HG03342 (cell line): Measurements from ENCODE around the gene PHLPP1.

Experiments
- ATAC-seq: cut with Tn5 transposase; IDR thresholded peaks from one replicate; pipeline ENCODE4 v1.9.1; 2021; ENCODE audit warnings: mild to moderate bottlenecking, moderate library complexity; ENCODE audit not compliant: unreplicated experiment

Gene PHLPP1

DNA sequence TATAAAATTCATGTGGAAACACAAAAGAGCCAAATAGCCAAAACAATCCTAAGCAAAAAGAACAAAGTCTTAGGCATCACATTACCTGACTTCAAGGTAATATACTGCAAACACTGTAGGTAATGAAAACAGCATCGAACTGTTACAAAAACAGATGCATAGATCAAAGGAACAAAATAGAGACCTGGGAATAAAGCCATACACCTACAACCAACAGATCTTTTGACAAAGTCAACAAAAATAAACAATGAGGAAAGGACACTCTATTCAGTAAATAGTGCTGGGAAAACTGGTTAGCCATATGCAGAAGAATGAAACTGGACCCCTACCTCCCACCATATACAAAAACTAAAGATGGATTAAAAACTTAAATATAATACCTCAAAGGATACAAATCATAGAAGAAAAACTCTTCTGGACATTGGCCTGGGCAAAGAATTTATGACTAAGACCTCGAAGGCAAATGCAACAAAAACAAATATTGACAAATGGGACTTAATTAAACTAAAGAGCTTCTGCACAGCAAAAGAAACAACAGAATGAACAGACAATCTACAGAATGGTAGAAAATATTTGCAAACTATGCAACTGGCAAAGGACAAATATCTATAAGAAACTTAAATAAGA, 218.0 kb downstream of the PHLPP1 start:
- no peak for ATAC-seq

- ATAC-seq: no peak
Measured at GRCh38 chr18:62935994-62936393, 220.7 kb downstream of the PHLPP1 start.

GRCh38 chr18:62937065-62937464, 221.7 kb downstream of the PHLPP1 start:
- ATAC-seq: no peak

DNA sequence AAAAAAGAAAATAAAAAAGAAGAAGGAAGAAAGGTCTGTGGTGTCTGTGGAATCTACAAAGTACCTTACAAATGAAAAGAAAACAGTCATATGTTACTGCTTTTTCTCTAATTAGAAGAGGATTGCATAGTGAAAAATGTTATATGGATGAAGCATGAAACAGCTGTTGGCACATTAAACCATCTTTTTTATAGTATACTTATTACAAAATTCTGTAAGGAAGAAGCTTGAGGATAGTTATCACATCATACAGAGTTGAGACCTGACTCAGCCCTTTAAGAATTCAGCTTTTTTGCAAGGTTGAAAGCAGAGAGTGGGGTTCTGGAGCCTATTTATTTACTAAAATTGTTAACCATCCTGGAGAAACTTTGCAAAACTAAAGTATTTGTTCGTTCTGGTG, 222.7 kb downstream of the PHLPP1 start:
- ATAC-seq: no peak

- ATAC-seq: peak; percentile 72
Measured at GRCh38 chr18:62938487-62938886, 223.1 kb downstream of the PHLPP1 start.

GRCh38 chr18:62939433-62939832, 224.1 kb downstream of the PHLPP1 start:
- ATAC-seq: no peak

DNA sequence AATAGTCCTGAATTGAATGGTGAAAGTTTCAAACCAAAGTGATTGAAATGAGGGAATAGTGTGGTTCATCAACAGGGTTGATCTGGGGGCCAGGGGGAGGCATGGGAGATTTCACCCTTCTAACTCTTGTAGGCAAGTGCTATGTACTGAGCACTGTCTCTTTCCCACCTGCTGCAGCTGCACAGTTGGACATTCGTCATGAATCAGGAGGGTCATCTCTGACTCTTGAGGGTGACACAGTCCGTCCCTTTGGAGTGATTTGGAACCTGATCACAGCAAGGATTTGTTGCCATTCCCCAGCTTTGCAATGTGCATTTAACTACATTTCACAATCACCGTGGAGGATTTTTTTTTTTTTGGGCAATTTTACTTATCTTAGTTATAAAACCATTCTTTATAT, 224.6 kb downstream of the PHLPP1 start:
- ATAC-seq: no peak

- no peak for ATAC-seq
Measured at GRCh38 chr18:62942578-62942977, 227.2 kb downstream of the PHLPP1 start.

- no peak for ATAC-seq
Measured at GRCh38 chr18:62944454-62944853, 229.1 kb downstream of the PHLPP1 start.

GRCh38 chr18:62948788-62949187, 233.4 kb downstream of the PHLPP1 start:
- no peak for ATAC-seq

DNA sequence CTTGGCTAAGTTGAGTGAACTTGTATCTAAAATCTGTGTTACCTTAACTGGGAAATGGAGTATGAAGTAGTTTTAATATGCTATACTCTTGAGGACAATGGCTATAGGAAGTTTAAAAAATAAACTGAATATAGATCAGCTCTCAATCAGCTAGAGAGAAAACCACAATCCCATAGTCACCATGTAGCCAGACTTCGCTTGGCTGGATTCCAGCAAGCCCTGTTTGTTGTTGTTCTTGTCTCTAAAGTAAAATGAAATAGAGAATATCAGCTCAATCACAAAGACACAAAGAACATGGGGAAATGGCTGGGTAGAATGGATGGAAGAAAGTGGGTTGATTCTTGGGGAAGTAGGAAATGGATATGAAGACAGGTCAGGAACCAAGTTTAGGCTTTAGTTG, 234.9 kb downstream of the PHLPP1 start:
- no peak for ATAC-seq

DNA sequence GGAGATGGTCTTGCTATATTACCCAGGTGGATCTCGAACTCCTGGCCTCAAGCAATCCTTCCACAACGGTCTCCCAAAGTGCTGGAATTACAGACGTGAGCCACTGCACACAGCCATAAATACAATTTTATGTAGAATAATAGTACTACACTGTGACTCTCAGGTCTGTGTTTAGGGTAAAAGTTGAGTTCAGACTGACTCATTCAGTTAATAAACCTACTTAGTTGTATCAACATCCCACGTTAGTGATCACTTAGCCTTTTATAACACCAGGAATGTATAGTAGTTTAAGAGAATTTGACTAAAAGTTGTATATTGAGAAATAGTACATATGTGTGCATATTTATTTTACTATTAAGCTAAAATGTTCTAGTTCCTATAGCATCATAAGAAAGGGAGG, 237.5 kb downstream of the PHLPP1 start:
- ATAC-seq: no peak

- no peak for ATAC-seq
Measured at GRCh38 chr18:62953663-62954062, 238.3 kb downstream of the PHLPP1 start.

DNA sequence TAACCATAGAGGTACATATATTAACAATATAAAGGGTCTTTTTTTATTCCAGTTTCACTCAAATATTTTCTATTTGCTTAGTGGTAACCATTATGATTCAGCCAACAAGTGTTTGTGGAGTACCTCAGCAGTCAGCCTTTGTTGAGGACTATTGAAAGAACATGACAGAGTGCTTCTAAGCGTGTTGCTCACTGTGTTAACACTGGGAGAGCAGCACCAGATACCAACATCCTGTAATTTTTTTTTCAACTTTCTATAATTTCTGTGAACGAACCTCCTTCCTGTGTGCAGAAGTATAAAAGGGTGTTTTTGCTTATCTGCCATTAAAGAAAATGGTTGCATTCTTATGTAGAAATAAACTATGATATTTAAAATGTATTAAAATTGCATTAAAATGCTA, 239.0 kb downstream of the PHLPP1 start:
- ATAC-seq: no peak

- peak; percentile 68 for ATAC-seq
Measured at GRCh38 chr18:62957885-62958472, 242.6 kb downstream of the PHLPP1 start.

DNA sequence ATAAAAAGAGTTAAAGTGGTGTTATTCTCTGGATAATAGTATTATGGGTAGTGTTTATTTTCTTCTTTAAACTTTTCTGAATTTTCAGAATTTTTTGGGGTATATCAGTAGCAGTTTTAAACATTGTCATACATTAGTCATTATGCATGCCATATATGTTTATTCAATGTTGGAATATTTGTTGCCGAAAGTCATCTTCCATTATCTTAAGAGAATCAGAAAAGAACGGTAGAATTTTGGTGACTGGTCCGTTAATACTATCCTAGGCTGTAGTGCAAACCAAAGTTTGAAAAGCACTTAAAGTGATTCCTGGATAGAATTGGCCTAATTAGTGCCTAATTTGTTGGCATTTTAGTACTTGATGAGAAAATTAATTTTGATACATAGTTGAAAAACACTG, 244.1 kb downstream of the PHLPP1 start:
- no peak for ATAC-seq

DNA sequence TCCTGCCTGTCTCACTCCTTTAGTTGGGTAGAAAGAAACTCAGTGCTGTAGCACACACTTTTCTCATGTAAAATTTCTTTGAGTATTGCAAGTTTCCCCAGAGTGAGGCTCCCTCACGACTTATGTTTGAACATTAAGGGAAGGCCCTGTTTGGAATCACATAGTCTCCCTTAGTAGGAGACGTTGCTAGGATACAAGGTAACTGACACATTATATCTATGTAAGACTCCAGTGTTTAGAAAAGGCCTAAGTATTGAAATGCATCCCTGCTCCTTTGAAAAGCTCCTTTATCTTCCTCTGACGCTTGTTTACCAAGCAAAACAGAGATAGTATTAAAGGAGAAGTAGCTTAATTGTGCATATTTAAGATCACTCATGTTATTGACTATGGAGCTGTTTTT, 248.2 kb downstream of the PHLPP1 start:
- no peak for ATAC-seq

GRCh38 chr18:62964432-62964831, 249.1 kb downstream of the PHLPP1 start:
- ATAC-seq: no peak

DNA sequence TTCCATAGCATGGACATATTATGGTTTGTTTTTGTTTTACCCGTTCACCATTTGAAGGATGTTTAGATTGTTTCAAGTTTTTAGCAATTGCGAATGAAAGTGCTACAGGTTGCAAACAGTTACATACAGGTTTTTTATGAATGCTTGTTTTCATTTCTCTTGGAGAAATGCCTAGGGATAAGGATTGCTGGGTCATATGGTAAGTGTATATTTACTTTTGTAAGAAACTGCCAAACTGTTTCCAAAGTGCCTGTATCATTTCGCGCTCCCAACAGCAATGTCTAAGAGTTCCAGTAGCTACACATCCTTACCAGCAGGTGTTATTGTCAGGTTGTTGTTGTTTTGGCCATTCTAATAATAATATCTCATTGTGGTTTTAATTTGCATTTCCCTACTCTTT, 251.7 kb downstream of the PHLPP1 start:
- ATAC-seq: no peak

- ATAC-seq: no peak
Measured at GRCh38 chr18:62973689-62974088, 258.3 kb downstream of the PHLPP1 start.

DNA sequence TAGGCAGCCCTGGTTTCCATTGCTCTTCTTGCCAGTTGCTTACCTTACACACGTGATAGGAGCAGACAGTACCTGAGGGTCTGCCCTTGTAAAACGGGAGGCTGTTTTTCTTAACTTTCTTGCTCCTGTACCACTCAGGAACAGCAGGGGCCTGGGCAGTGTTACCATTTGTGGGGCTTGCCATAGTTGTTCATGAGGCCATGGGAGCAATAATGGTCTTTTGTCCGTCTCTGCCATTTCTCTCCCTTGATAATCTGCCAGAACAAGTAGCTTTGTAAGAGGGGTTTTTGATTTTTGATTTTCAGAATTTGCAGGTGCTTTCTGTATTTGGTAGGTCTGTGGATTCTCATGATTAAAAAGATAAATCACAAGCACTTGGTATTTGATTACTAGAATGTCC, 259.0 kb downstream of the PHLPP1 start:
- no peak for ATAC-seq

GRCh38 chr18:62974928-62975675, 259.8 kb downstream of the PHLPP1 start:
- ATAC-seq: no peak
